Measurements from ENCODE around the gene OR11H12. TPM values are rescaled to one million over a fixed set of nuclear protein-coding genes. Genes with fewer than 3 reads are reported as not detected.

Gene OR11H12
- polyA plus RNA-seq, 1 donor from 2014 or later, result not detected

Small RNAs within 50 kb of the gene (small RNA-seq; reads per million reads assigned to genes)
- gene CR383656.6 (0 reads per million in 3 experiments), gene CR383656.7 (0 reads per million in 3 experiments), gene CR383656.9 (0 reads per million in 3 experiments)
